NCI-H2196 treated with DMSO at 0.1 percent for 48 hours (cell line): ENCODE data around the gene GRB7.
"Not testable (repeated sequence)": the region's sequence is repeated elsewhere in the genome, so short reads cannot be mapped to it uniquely, and the experiment has no call there.

Experiments used
- DNase-seq: peaks from one replicate; lab custom pipeline; 2025; ENCODE audit not compliant: unreplicated experiment; lab: John Stamatoyannopoulos, UW

GRB7 gene

GRCh38 chr17:39730095-39730921 is 7.4 kb upstream of the GRB7 start, which contains the start of gene MIEN1:
Gene MIEN1, minus strand, starts transcription at chr17:39730532. Its CDS starts 37 bp downstream, at chr17:39730495.
- DNase-seq: peak; percentile 49

- DNase-seq: no peak
These were observed 5.2 kb upstream of the GRB7 start for GRCh38 chr17:39732586-39732985.

- no peak for DNase-seq
These were observed 1.9 kb upstream of the GRB7 start for GRCh38 chr17:39735882-39736281.

DNA sequence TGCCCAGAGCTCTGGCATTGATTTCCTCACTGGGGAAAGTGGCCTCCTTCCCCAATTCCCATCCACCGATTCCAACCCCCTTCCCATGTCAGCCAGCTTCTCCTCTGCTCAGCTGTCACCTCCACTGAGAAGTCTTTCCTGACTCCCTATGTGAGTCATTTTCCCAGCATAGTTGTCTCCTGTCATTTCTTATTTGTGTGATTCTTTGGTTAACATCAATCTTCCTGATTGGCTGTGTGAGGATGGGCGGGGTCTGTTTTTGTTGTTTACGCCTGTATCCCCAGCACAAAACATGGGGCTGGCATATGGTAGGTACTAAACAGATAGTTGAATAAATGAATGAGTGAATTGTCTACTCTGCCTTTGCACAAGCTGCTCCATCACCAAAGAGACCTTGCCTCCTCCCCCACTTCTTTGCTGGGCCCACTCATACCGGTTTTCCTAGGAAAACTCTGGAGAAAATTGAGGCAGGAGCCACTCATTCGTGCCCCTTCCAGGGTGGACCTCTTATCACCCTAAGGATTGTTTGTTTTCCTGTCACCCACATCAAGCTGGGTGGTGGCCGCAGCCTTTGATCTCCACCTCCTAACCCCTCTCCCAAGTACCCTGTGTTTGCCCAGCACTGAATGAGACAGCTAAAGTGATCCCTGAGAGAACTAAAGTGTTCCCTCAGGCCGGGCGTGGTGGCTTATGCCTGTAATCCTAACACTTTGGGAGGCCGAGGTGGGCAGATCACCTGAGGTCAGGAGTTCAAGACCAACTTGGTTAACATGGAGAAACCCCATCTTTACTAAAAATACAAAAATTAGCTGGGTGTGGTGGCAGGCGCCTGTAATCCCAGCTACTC is 1.2 kb upstream of the GRB7 start:
- DNase-seq: no peak

- no peak for DNase-seq
These were observed 455 bp upstream of the GRB7 start for GRCh38 chr17:39737206-39737759.

DNA sequence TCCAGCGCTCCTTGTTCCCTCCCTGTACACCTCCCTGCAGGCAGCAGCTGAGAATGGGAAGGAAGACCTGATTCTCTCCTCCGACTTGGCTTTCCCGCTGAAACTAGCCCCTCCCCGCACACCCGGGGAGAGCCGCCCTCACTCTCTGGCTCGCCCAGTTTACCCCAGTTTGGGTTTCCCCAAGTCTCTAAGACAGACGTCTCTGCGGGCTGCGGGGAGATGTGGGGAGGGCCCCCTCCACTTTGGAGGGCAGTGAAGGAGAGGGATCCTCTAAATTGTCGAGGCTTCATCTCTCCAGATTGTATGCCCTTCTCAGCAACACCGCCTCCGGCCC is 797 bp downstream of the GRB7 start:
- no peak for DNase-seq

DNA sequence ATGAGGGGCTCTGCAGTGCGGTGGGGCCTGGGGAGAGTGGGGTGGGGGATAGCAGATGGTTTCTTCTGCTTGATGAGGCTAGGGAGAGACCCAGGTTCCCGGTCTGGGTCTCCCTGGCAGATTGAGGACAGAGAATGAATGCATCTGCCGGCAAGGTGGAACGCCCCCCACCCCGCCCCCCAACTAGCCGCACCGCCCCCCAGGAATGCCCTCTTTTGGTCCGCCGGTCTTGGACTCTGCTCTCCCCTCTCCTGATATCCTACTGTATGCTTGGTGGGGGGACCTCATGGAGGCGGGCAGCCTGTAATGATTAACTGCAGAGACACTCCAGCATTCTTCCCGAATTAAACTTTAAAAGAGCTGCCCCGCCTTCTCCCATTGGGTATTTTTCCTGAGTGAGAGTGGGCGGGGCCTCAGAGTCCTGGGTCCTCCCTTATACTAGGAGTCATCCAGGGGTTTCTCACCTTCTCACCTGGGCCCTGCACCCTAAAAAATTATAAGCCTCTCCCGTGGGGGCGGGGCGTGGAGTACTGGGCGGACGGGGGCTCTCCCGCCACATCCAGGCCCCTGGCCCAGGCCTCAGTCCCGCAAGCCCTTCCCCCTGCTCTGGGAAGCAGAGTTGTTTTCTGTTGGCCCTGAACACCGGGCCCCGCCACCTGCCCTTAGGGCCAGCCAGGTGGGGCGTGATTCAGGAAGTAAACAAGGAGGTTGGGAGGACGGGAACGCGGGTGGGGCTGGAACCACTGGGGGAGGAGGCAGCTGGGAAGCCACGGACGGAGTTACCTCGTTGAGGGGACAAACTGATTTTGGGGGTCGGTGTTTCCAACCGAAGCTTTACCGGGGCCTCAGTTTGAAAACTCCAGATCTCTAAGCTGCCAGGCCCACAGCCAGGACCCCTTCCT is 1.5 kb downstream of the GRB7 start:
- no peak for DNase-seq

DNA sequence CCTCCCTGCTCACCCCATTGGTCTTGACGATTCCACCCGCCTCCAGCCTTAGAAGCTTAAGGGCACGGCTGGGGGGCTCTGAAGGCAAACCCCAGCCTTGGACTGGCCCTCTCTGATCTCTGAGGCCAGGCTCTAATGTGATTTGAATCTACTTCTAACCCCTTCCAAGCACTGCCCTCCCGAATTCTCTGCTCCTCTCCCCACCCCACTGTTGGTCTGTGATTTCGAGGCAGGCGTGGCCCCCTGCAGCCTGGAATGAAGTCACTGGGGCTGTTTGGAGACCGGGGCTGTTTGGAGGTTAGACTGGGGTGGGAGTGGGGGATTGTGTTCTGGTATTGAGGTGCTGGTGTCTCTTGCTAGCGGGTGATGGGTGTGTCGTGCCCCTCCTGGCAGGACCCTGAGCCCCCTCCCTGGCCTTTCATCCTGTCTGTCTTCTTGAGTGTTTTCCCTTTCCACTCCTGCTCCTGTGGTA is 2.2 kb downstream of the GRB7 start:
- no peak for DNase-seq

DNA sequence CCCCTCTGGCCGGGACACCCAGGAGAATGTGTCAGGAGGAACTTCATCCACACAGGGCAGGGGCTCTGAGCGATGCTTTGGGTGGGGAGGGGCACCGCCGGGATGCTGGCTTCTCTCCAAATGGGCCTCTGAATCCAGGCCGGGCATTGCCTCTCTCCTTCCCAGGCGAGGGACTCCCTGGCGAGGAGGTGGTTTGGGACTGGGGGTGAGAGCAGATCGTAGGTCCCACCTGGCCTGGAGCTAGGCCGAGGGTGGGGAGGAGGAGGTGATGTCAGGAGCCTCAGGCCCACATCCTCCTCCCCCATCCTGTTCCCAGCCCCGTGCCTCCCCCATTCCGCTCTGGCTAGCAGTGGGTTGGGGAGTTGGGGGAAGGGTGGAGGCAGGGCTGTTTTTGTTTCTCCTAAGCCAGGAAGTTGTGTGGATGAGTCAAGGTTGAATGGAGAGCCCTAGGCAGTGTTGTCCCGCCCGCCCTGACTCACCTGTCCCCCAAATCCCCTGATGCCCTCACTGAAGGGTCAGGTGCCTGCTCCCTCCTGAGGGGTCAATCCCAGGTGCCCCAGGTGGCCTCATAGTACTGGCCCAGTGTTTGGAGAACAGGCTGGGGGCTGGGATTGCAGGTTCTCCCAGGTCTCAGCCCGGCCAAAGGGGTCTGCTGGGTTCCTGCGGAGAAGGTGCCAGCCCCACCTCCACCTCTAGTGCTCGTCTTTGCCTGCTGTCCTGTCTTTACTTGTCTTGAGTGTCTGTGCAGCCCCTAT is 2.8 kb downstream of the GRB7 start:
- DNase-seq: no peak

DNA sequence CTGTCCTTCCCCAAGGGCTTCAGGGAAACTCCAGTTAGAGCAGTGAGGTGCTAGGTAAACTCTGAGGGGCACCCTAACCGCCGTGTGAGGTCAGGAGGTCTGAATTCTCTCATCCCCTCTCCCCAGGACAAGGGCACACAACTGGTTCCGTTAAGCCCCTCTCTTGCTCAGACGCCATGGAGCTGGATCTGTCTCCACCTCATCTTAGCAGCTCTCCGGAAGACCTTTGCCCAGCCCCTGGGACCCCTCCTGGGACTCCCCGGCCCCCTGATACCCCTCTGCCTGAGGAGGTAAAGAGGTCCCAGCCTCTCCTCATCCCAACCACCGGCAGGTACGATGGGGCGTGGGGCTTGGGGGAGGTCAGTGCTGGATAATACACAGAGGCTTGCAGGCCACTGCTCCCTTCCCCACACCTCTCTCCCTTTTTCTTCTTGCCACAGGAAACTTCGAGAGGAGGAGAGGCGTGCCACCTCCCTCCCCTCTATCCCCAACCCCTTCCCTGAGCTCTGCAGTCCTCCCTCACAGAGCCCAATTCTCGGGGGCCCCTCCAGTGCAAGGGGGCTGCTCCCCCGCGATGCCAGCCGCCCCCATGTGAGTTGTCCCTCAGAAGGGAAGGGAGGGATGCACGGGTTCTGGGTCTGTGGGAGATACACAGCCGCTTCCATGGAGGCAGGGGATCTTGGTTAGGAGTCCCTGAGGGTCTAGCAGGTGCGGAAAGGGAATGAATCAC is 4.6 kb downstream of the GRB7 start:
- DNase-seq: no peak

DNA sequence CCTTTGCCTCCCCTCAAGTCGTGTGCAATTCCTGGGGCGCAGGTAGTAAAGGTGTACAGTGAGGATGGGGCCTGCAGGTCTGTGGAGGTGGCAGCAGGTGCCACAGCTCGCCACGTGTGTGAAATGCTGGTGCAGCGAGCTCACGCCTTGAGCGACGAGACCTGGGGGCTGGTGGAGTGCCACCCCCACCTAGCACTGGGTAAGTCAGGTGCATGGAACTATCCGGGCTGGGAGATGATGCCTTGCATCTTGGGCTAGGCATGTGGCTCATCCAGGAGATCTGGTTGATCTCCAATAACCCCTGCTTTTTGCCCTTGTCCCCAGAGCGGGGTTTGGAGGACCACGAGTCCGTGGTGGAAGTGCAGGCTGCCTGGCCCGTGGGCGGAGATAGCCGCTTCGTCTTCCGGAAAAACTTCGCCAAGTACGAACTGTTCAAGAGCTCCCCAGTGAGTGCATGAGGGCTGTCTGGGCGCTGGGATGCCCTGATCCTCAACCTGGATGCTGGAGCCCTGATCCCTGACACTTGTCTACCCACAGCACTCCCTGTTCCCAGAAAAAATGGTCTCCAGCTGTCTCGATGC is 5.2 kb downstream of the GRB7 start:
- no peak for DNase-seq

- no peak for DNase-seq
These were observed 6.5 kb downstream of the GRB7 start for GRCh38 chr17:39744075-39744835.

DNA sequence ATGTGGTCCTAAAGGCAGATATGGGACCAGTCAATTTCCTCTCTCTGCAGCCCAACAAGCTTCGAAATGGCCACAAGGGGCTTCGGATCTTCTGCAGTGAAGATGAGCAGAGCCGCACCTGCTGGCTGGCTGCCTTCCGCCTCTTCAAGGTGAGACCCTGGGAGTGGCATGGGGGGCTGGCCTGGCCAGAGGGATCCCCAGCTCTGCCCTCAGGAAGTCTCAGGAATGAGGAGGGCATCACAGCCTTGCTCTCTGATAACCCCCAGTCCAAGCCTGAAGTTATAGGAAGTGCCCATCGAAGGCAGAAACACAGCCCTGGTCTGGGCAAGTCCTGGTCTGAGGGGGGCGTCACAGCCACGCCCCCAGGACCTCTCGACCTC is 7.1 kb downstream of the GRB7 start:
- no peak for DNase-seq

DNA sequence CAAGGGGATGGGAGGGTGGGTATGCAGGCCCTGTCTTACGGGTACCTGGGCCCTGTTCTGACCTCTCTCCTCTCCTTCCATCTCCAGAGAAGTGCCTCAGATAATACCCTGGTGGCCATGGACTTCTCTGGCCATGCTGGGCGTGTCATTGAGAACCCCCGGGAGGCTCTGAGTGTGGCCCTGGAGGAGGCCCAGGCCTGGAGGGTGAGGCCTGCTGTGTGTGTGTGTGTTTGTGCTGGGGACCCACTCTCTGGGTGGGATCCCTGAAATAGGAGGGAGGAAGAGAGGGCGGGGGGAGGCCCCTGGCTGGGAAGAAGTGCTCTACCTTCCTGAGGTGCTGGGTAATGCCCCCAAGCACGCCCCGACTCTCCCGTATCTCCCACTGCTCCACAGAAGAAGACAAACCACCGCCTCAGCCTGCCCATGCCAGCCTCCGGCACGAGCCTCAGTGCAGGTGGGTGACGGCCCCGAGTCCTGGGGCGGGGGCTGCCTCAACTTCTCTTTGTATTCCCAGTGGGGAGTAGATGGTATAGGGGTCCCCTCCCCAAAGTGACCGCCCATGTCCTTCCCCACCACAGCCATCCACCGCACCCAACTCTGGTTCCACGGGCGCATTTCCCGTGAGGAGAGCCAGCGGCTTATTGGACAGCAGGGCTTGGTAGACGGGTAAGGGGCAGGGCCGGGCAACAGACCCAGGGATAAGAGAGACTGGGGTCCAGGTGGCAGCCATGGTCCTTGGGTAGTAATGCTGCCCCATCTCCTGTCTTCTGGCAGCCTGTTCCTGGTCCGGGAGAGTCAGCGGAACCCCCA is 7.8 kb downstream of the GRB7 start:
- no peak for DNase-seq

GRCh38 chr17:39746145-39746461 is 8.4 kb downstream of the GRB7 start:
- DNase-seq: no peak

DNA sequence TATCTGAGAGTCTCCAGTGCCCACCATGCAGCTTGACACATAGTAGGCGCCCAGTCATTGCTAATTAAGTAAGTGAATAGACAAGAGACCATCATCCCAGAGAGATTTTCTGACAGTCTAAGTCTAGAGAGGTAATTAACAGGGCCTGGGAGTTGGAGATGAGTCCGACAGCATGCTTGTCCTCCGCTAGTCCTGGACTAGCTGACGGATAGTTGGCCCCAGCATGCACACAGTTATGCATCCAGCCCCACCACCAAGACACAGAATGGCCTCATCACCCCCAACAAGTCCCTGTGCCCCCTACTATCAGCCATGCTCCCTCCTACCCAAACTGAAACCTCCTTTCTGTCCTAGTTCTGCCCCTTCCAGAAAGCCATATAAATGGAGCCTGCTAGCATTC is 10.0 kb downstream of the GRB7 start:
- no peak for DNase-seq

DNA sequence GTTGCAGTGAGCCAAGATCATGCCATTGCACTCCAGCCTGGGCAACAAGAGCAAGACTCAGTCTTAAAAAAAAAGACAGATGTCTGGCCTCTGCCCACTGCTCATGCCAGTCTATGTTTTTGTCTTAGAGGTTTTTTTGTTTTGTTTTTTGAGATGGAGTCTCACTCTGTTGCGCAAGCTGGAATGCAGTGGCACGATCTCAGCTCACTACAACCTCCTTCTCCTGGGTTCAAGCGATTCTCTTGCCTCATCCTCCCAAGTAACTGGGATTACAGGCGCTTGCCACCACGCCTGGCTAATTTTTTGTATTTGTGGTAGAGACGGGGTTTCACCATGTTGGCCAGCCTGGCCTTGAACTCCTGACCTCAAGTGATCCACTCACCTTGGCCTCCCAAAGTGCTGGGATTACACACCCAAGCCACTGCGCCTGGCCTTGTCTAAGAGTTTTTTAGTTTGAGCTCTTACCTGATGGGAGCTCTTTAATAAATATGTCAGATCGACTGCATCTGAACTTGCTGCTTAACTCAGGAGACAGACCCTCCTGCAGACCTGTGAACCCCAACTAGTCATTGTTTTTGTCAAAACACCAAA is 10.8 kb downstream of the GRB7 start:
- DNase-seq: not testable (repeated sequence)
